GM18511 (cell line): ENCODE measurements around the gene PASK.

Experiments
- ATAC-seq: cut with Tn5 transposase; IDR thresholded peaks from one replicate; pipeline ENCODE4 v1.9.1; 2021; ENCODE audit warnings: mild to moderate bottlenecking, moderate library complexity; ENCODE audit not compliant: unreplicated experiment

PASK gene

DNA sequence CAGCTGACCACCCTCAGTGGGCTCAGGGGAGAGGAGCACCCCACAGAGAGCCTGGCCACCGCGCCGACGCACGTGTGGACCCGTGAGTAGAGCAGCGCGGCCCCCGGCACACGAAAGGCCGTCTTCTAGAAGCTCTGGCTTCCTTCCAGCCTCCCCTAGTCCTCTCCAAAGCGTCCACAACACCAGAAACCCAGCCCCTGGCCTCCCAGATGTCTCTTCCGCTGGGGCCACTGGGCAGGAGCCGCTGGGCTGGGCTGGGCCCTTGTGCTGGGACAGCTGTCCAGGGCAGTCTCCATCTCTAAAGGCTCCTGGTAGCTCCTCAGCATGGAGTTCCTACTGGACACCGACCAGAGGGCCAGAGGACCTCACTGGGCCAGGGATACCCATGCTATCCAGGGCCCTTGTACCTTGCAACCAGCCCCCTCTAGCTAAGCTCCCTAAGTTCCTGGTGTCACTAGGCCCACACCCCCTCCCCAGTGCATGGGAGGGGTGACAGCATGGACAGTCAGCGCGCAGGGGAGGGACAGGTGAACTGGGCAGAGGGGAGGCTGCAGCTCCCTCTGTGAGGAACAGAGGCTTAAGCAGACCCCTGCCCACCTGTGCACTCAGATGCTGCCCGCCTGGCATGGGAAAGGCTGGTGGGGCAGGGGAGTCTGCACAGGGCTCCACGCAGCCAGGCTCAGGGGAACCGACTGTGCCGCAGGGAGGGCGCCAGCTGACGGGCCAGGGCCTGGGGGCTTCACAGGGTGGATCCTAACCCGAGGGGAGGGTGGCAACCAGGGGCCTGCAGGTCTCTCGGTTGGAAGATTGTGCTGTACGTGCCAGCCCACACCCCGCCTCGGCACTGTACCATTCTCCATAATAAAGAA is 80.1 kb downstream of the PASK start:
- ATAC-seq: no peak

DNA sequence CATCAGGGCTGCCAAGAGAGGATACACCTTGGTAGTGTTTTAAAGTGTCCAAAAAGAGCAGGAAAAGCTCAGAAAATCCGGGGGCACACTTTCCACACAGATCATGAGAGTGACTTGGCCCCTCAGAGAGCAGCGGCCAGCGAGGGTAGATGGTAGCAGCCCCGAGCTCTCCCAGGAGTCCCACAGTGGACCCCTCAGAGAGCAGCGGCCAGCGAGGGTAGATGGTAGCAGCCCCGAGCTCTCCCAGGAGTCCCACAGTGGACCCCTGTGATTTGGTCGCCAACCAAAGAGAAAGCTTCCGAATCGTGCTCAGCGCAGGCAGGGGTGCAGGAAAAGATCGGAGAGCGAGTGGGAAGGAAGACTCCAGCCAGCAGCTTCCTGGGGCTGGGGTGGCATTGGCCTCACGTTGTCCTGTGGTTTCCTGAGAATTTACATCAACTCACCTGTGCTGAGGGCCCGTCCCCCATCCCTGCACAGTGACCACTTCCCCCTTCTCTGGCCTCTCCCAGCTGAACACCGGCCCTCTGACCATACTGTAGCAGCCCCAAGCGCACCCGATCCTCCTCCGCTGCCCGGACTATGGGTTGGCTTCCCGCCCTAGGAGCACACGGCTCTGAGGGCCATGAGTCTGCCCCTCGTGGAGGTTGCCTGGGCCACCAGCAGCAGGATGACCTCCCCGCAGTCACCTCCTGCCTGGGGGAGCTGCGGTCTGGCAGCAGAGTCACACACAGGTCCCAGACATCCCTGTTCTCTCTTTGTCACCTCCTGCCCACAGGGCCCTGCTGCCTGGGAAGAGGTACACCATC is 80.9 kb downstream of the PASK start:
- ATAC-seq: no peak

GRCh38 chr2:241067501-241068135 is 81.7 kb downstream of the PASK start:
- no peak for ATAC-seq

GRCh38 chr2:241066893-241067341 is 82.4 kb downstream of the PASK start:
- ATAC-seq: no peak

DNA sequence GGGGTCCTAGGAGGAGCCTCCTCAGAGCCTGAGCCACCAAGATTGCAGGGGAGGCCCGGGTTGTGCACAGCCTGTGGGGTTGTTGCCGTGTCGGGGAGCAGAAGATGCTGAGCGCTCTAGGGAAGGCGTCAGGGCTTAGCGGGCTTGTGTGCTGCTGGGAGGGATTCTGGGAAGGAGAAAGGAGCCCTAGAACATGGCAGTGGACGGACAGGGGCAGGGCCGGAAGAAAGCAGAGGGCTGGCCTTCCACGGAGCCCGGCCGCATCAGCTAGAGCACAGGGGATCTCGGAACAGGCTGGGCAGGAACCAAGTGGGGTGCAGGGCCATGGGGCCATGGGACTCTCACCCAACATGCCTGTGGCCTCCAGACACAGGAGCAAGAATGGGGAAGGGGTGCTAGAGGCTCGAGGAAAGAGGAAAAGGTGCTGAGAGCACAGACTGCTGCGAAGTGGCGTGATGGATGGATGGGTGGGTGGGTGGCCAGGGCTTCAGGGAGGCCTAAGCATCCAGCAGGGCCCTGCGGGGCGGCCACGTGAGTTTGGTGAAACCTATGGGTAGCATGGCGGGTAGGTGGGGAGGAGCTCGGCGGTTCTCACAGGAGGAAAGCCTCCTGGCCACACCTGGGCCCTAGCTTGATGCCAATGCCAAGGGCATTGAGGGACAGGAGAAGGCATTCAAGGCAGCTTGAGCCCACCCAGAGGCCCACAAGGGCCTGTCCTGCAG is 82.9 kb downstream of the PASK start:
- no peak for ATAC-seq

DNA sequence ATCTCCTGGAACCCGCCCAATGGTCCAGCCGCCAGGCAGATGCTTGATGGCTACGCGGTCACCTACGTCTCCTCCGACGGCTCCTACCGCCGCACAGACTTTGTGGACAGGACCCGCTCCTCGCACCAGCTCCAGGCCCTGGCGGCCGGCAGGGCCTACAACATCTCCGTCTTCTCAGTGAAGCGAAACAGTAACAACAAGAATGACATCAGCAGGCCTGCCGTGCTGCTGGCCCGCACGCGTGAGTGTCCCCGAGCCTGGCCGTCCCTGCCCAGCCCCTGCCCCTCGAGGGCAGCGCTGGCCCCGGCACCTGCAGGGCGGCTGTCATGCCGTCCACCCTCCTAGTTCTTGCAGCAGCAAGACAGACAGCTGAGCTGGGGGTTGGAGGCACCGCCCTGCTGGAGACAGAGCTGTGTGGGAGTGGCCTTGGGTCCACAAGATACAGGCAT is 83.9 kb downstream of the PASK start:
- no peak for ATAC-seq

DNA sequence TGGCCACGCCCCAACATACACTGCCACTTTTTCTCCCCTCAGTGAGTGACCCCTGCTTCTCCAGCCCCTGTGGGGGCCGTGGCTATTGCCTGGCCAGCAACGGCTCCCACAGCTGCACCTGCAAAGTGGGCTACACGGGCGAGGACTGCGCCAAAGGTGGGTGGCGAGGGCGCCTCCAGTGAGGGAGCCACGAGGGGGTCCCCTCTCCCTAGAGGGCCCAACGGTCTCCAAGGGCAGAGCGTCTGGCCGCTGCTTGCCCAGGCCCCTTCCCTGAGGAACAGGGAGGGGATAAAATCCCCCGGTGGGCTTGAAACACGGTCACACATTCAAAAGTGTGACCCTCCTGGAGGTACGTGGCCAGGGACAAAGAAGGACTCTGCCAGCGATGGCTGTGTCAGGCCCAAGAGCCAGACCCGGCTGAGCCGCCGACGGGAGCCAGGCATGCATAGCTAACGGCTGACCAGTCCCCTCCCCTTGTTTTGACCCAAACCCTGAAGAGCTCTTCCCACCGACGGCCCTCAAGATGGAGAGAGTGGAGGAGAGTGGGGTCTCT is 84.4 kb downstream of the PASK start:
- ATAC-seq: no peak

DNA sequence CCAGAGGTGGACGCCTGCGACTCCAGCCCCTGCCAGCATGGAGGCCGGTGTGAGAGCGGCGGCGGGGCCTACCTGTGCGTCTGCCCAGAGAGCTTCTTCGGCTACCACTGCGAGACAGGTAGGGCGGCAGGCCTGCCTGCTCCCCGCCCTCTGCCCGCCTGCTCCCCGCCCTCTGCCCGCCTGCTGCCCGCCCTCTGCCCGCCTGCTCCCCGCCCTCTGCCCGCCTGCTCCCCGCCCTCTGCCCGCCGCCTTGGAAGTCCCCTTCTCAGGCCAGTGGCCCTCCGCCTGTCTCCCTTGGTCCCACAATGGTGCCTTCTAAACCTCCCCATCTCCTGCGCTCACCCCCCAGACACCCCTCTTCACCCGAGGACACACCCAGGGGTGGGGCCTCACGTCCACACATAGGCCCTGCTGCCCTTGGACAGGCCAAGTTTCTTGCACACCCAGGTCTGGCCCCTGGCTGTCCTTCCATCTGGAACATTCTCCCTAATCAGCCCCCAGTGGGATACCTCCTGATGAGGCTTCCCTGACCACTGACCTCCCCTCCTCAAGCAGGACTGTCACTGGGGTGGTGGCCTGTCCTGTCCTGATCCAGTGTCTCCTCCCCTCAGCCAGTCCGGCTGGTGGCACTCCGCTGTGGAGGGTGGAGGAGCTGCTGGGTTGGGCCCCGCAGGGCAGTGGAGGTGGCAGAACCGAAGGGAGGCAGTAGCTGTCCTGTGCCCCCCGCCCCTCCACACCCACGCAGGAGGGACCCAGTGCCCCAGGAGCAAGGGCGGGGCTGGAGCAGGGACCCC is 85.1 kb downstream of the PASK start:
- no peak for ATAC-seq

GRCh38 chr2:241063587-241063986 is 85.7 kb downstream of the PASK start:
- ATAC-seq: no peak

DNA sequence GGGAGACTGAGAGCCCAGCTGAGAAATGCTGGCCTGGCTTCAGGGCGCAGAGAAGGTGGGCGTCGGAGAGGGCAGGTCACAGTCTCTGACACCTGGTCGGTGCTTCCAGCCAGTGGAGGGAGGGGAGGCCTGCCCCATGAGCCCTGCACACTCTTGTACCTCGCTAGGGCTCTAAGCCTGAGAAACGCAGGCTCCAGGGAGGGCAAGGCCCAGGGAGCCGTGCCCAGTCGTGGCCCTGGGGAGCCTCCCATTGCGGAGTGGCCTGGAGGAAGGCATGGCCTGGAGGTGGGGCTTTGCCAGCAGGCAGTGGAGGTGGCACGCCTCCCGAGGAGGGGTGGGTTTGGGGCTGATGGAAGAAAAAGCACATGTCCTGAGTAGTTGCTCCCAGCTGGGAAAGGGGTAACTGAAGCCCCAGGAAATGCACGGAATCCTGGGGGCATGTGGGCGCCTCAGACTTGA is 86.2 kb downstream of the PASK start:
- ATAC-seq: no peak

DNA sequence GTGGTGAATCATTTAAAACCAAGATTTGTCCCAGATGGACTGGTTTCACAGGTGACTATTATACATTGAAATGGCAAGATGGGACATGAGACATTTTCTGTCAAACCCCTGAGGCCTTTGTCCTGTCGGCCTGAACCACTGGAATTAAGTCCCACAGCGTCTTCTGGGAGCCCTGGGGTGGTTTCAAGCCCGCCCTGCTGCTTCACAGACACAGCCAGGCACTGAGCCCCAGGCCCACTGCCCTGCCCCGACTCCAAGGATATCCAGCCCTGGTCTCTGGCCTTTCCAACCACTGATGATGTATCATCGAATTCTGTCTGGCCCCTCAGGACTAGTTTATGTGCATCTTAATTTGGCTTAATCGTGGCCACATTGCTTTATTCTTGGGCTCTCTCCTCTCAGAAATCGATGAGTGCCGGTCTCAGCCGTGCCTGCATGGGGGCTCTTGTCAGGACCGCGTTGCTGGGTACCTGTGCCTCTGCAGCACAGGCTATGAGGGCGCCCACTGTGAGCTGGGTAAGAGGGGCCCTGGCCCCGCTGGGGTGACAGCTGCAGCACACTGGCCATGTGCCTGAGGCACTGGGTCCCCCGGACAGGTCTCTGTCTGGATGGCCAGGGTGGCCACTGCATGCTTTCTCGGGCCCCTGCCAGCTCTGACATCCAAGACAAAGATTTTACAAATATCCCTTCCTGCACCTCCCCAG is 86.7 kb downstream of the PASK start:
- ATAC-seq: no peak

- ATAC-seq: no peak
Observed at GRCh38 chr2:241061275-241061674, 88.0 kb downstream of the PASK start.
